Stimulated activated CD8-positive, alpha-beta memory T cell treated with anti-CD3 and anti-CD28 coated beads, Interleukin-12 subunit alpha, Interleukin-12 subunit beta, amount 100 ng/mL, for 24 hours (primary cell): Measurements from ENCODE around the gene CPSF7.
"Not testable (repeated sequence)": the region's sequence is repeated elsewhere in the genome, so short reads cannot be mapped to it uniquely, and the experiment has no call there.

Source experiments
- DNase-seq: peaks from one replicate; pipeline ENCODE4 v3.0.0-alpha.2; 2020; ENCODE audit errors: extremely low read depth

CPSF7 gene, protein sequence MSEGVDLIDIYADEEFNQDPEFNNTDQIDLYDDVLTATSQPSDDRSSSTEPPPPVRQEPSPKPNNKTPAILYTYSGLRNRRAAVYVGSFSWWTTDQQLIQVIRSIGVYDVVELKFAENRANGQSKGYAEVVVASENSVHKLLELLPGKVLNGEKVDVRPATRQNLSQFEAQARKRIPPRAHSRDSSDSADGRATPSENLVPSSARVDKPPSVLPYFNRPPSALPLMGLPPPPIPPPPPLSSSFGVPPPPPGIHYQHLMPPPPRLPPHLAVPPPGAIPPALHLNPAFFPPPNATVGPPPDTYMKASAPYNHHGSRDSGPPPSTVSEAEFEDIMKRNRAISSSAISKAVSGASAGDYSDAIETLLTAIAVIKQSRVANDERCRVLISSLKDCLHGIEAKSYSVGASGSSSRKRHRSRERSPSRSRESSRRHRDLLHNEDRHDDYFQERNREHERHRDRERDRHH

DNA sequence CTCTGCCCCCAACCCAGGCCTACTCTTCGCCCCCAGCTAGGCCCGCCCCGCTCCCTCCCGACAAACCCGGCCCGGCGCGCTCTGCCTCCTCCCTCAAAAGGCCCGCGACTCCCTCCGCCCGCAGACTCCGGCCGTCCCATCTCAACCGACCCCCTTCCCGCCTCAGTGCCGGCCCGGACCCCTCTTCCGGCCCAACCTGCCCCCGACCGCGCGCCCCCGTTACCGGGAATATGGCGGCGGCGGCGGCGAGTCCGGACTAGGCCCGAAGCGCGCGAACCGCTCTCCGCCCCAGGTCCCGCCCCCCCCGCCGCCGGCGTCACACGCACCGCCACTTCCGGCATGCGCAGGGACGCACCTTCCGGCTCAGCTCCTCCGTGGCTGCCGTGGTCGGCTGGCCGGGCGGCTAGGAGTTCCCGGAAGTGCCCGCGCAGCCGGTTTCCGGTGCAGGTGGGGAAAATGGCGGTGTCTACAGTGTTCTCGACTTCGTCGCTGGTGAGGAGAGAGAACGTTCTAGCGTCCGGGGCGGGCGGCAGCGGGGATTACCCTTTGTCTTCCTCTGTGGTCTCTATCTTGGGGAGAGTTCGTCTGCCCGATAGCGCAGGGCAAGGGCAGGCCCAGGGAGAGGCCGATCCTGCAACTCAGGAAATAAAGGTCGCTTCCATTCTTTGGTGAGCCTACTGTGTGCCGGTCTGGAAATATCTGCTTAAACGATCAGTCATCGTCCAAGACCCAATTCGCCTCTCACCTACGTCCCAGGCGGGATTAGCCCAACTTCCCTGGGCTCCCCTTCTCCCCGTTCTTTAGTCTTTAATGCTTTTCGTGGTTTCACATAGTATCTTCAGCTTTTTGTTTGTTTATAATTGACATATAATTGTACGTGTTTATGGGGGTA lies at the start of gene CPSF7, which contains the start of gene SDHAF2:
TSS of gene CPSF7 (minus strand) at position 285 of the 892 bp plus-strand sequence. CDS start 740 bp downstream, outside the sequence.
TSS of gene SDHAF2 (plus strand) at position 434 of the 892 bp plus-strand sequence. CDS start at position 457, 23 bp downstream.
- DNase-seq = peak; percentile 95

DNA sequence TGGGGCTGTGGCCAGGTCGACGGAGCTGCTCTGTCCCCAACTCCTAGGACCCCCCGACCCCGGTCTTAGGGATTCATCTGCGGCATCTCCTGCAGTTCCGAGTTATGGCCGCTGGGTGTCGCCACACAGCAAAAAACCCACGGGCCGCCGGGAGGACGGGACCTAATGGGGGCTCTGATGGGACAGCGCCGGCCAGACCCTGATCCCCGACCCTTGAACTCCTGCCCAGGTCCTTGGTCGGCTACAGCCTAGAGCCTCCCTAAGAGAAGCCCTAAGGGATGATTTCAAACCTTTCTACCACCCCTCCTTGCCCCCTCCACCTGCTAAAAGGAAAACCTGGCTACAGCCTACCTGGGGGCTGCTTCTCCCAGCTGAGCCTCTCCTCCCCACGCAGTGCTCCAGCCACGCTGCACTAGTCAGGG lies 48.0 kb upstream of the CPSF7 start:
- no peak for DNase-seq

DNA sequence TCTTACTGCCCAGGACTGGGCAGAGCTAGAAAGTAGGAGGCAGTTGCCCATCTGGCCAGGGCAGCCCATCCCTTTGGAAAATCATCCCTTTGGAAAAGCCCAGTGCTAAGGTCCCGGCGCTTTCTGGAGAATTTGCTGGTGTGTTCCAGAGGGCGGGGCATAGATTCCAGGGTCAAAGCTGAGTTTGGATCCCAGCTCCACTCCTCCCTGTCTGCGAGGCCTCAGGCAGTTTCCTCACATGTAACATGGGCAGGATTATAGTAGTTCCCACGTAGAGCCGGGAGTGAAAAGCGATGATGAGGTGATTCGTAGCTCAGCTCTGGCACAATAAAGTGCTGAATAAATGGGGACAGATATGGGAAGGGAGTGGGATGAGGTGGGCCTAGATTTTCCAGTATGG lies 47.4 kb upstream of the CPSF7 start:
- DNase-seq = no peak

DNA sequence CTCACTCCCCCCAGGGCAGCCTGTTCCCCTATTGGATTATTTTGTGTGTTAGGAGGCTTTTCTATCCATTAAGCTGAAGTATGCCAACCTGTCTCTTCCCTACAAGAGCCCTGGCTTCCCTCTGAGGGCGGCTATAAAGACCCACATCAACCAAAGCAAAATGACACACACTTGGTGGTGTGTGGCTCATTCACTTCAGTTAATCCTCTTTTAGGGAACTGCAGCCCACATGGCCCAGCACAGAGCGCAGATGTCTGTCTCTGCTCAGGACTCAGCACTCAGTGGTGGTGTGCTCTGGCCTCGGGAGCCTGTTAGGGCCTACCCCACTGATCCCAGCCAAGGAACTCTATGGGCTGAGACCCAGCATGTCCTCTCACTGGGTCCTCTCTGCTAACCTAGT lies 46.6 kb upstream of the CPSF7 start:
- no peak for DNase-seq

DNA sequence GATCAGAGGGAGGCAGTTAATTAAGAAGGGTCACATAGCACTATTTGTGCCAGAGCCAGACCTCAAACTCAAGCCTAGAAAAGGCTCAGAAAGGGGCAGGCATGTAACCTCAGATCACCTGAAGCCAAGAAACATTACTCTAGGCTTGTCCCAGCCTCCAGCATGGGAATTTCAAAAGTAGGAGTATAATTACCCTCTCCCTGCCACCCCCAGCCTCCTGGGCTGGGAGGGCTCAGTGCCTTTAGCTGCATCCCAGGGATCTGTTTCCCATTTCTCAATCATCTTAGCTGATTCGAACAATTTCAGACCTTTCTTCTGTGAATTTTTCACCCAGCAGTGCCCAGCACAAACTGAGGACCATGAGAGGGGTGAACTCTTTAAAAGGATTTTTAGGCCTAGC lies 45.7 kb upstream of the CPSF7 start:
- DNase-seq = no peak

DNA sequence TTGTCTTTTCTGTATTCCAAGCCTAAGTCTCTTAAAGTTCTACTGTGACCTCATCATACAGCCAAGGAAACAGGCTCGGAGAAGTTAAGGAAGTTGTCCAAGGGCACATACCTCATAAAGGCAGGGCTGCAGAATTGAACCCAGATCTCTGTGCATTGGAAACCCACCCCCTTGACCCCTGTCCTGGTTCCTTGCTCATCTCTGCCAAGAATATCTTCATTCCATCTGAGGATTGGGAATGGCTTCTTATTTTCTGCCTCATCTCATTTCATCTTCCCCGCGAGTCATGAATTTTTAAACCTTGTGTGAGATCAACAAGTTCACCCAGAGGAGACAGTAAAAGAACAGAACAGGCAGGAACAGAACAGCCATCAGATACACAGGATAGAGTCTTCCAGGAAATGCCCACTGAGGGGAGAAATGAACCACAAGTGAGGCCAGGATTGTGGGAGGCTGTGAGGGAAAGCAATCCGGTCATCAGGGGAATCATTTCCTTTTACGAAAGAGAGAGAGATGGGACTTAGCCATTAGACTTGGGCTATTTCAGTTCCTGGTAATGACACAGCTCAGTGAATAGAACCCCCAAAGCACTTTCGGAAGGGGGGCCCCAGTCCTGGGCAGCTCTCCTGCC lies 44.4 kb upstream of the CPSF7 start:
- no peak for DNase-seq

DNA sequence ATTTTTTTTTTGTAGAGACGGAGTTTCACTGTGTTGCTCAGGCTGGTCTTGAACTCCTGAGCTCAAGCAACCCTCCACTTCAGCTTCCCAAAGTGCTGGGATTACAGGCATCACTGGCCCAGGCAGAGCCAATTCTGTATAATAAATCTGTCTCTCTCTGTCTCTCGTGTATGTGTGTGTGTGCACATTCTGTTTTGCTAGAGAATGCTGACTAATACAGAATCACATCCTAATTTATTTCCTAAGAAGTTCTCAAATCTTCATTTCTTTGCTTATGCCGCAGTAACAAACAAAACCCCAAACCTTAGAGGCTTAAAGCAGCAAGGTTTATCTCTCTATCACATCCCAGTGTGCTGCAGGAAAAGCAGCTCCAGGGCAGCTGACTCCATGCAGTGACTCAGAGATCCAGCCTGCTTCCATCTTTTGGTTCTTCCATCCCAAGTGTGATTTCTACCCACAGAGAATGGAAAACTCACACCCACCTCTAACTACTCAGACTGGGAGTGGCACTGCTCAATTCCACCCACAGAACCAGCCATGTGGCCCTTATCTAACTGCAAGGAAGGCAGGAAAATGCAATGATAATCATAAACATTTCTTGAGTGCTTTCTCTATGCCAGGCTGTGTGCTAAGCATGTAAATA lies 43.7 kb upstream of the CPSF7 start:
- no peak for DNase-seq

DNA sequence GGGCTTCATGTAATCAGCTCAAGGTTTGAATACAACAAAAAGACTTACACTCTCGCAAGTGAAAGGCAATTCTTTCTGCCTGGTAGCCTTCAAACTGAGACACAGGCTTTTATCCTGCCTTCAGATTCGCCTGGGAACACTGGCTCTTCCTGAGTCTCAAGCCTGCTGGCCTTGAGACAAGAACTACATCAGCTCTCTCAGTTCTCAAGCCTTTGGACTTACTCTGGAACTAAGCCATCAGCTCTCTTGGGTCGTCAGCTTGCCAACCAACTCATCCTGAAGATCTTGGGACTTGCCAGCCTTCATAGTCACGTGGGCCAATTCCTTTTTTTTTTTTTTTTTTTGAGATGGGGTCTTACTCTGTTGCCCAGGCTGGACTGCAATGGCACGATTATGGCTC lies 43.1 kb upstream of the CPSF7 start:
- DNase-seq = no peak

DNA sequence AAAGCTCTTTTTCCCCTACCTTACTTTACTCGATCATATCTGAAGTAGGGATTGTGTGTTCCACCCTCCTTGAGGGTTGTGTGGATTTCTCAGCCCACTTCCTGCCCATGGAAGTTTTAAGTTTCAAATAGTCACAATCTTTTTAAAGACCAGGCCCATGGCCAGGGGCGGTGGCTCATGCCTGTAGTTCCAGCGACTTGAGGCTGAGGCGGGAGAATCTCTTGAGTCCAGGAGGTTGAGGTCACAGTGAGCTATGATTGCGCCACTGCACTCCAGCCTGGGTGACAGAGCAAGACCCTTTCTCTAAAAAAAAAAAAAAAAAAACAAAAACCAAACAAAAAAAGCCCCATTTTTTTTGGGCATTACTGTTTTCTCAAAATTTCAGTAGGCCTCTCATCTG lies 42.5 kb upstream of the CPSF7 start:
- DNase-seq = no peak

DNA sequence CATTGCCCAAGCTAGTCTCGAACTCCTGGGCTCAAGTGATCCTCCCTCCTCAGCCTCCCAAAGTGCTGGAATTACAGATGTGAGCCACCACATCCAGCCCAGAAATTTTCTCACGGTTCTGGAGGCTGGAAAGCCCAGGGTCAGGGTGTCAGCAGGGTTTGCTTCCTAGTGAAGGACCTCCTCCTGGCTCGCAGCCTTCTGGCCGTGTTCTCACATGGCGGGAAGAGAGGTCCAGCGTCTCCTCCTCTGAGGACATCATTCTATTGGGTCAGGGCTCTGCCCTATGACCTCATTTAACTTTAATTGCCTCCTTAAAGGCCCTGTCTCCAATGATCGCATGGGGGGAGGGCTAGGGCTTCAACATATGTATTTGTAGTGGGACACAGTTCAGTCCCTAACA lies 38.2 kb upstream of the CPSF7 start:
- DNase-seq = no peak

DNA sequence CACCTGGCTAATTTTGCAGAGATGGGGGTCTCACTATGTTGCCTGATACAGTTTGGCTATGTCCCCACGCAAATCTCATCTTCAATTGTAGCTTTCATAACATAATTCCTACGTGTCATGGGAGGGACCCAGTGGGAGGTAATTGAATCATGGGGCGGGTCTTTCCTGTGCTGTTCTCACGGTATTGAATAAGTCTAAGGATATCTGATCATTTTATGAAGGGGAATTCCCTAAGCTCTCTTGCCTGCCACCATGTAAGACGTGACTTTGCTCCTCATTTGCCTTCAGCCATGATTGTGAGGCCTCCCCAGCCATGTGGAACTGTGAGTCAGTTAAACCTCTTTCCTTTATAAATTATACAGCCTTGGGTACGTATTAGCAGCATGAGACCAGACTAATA lies 37.8 kb upstream of the CPSF7 start:
- not testable (repeated sequence) for DNase-seq

DNA sequence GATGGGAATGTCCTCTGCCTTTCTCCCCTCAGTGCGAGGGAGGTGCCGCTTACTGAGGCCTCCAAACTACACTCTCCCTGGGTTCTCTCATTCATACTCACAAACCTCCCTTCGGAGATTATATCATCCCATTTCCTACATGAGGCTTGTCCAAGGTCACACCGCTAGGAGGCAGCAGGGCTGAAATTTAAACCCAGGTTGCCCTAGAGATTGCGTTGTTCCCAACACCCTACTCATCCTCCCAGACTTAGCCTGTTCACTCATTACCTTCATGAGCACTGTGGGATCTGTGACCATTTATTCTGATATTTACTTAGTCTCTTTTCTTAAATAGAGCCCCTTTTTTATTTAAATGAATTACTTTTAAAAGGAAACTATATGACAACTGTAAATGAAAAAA lies 31.2 kb upstream of the CPSF7 start:
- DNase-seq = no peak

DNA sequence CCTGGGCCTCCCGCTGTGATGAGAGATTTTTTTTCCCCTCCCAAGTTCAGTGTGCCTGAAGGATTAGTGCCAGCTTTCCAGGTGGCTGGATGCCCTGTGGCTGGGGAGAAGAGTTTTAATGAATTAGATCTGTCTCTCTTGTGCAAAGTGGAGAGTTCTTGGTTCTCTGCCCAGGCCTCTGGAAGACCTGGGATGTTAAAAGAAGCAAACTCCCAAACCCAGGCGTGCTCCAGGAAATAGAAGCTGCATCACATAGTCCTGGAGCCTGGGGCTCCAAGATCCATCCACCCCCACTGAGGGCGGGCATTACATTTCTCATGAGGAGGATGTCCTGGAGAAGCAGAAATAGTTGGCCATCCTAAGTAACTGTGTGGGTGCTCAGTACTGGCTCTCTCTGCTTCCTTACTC lies 30.7 kb upstream of the CPSF7 start:
- no peak for DNase-seq

DNA sequence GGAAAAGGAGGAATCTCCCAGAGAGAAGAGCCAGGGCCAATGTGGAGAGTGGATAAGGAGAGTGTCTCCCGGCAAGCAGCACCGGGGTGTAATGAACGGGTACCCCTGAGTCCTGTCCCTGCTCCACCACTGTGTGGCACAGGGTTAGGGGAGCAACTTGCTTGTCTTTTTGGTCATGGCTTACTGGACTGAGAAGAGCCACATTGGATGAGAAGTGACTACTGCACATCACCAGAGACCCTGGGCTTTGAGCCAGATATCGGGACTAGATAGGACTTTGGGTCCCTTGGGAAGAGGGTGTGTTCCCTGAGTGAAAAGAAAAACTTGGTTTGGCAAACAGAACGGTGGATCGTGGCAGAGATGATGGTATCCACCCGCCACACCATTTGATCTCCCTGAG lies 24.7 kb upstream of the CPSF7 start:
- no peak for DNase-seq

DNA sequence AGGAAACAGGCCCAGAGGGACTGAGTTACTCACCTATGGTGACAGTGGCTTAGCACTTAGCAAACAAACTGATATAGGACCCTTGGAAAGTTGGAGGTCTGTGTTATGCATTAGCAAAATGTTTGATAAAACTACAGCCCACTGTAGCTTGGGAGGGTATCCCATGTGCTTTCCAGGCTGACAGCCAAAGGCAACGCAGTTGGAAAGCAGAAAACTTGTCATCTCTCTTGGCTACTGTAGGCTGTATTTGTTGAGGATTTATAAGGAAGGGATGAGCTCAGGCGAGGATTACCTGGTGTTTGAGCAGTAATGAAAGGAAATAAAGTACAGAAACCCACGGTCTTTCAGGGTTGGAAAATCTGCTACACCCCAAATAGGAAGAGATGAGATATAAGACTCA lies 23.9 kb upstream of the CPSF7 start:
- no peak for DNase-seq

DNA sequence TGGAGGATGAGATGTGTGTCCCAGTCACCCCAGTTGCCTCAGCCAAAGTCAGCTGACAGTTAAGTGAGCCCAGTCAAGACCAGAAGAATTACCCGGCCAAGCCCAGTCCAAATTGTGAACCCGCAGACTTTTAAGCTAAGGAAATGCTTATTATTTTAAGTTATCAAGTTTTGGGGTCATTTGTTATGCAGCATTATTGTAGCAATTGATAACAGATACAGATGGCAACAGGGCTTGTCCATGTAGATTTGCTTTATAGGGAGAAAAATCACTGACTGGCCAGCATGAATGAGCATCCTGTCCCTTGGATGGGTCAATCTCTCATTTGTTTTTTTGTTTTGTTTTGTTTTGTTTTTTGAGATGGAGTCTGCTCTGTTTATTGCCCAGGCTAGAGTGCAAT lies 23.1 kb upstream of the CPSF7 start:
- DNase-seq = no peak

DNA sequence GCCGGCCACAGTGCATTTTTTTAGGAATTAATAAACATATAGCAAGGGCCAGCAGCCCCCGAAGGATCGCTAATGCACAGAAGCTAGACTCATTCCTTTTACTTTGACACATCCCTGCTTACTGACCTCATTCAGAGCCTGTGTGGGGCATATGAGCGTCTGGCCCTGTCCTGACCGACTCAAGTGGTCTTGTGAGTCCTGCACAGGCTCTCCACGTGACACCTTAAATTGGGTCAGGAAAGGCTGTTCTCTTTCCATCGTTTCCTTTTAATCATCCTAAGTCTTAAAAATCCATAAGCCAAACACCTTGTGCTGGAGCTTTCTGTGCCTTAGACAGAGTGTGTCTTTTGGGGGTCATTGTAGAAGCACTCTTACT lies 18.8 kb upstream of the CPSF7 start:
- DNase-seq = no peak

DNA sequence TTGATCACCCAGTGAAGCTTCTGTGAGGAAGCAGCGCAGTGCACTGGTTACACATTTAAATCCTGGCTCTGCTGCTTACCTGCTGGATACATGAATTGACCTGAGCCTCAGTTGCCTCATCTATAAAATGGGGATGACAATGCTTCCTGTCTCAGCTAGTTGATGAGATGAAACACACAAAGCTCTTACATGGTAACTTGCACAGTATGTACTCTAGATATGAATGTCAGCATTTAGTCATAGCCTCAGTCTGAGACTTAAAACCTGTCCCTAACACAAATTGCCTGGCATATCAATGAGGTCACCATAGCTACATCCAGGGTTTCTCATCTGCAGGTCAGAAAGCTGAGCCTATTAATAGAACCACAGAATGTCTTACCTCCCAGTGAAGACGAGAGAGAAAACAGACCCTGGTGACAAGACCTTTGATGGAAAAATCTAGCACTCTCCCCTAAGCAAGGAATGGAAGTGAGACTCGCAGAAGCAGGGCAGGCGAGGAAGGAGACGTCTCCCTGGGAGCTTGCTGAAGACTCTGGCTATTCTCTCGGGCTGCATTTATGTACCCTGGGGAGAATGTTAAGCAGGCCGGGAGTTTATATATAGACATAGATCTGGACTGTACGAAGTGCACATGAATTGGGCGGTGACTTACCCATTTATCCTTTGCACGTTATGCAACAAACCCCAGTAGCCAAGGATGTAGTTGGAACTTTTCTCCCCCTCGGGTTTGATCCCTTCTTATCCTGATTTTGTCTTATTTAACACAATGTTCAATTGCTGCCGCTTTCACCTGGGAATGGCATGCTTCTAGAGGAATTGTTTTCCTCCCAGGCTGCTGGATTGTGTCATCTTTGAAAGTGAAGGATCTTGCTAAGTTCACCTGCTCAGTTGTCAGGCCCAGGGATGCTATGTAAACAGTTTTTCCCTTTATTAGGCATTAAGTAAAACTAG lies 18.1 kb upstream of the CPSF7 start:
- no peak for DNase-seq

DNA sequence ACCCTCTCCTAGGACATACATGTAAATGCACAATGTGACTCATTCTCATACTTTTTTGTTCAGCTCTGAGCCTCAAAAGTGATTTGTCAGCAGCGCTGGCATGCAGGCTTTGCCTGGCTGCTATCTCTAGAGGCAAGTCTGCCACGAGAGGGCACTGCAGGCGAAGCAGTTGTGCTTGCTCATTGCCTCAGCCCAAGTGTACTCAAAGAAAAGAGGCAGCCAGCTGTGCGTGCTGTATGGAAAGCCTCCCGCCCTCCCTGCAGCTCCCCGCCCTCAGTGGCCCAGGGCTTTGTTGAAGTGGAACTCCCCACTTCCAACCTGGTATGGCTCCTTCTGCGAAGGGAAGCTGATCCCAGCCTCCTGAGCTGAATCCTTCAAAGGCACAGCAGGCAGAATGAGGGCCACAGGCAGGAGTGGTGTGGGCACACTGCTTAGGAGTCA lies 16.5 kb upstream of the CPSF7 start:
- DNase-seq = peak; percentile 52

DNA sequence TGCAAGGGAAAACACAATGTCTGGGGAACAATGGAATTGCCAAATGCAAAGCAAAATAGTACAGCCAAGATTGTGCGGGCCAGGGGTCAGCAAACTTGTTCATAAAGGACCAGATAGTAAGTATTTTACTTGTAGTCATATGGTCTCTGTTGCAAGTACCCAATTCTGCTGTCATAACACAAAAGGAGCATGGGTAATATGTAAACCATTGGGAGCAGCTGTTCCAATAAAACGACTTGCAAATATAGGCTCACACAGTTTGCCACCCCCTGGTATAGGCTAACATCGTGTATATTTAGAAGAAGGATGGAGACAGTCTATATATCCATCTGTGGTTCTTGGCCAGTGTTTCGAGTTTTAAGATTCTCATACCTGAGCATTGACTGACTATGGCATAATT lies 15.7 kb upstream of the CPSF7 start:
- DNase-seq = no peak

DNA sequence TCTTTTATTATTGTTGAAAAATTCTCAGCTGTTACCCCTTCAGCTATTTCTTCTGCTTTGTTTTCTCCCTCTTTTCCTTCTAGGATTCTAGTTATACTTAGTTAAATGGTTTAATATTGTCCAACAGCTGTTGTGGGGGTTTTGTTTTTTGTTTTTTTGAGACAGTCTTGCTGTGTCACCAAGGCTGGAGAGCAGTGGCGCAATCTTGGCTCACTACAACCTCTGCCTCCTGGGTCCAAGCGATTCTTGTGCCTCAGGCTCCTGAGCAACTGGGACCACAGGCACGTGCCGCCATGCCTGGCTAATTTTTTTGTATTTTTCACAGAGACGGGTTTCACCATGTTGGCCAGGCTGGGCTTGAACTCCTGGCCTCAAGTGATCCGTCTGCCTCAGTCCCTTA lies 12.8 kb upstream of the CPSF7 start:
- DNase-seq = no peak
